IMR-90 (cell line): ENCODE results near the gene PALS1. TPM values are rescaled to one million over a fixed set of nuclear protein-coding genes. Genes with fewer than 3 reads are reported as not detected.

ENCODE experiments used
- ATAC-seq: fragments of 200-7000 bp; cut with Tn5 transposase; 2 replicates; pipeline ENCODE4 v1.9.1; 2020; ENCODE audit warnings: low read depth, mild to moderate bottlenecking, moderate library complexity
- BruUV-seq: library from RNA; stranded (reverse); fragments of 400-500 nt; replicated peaks from 2 replicates; lab custom pipeline; 2021; lab: Mats Ljungman, UMichigan
- CTCF ChIA-PET: fragments of 300-600 bp; formaldehyde crosslinking; extraction: SDS; loops from one replicate; lab custom pipeline; 2021; ENCODE audit warnings: antibody characterized with exemption; lab: Yijun Ruan, JAX
- POLR2A ChIA-PET: fragments of 300-600 bp; sonication (Branson Sonifier 250); formaldehyde crosslinking; loops from one replicate; lab custom pipeline; 2022; ENCODE audit warnings: antibody characterized with exemption; ENCODE audit not compliant: unreplicated experiment; lab: Charles Lee
- DNase-seq: peaks from one replicate; pipeline ENCODE4 v3.0.0; 2013
- H2AFZ ChIP-seq: replicated peaks from 2 replicates; pipeline ENCODE3; 2013; ENCODE audit warnings: low read length, mild to moderate bottlenecking; ENCODE audit not compliant: poor library complexity
- H2AK5ac ChIP-seq: 2 replicates; pipeline ENCODE4 v1.6.1; 2013; ENCODE audit warnings: low read depth, low read length, inconsistent platforms
- H2AK9ac ChIP-seq: replicated peaks from 2 replicates; pipeline ENCODE3; 2013; ENCODE audit warnings: mild to moderate bottlenecking, low read depth, low read length, moderate library complexity; ENCODE audit not compliant: poor library complexity
- H2BK120ac ChIP-seq: 2 replicates; pipeline ENCODE4 v1.6.1; 2013; ENCODE audit warnings: low read depth, low read length, inconsistent platforms
- H2BK15ac ChIP-seq: 3 replicates; pipeline ENCODE4 v1.6.1; 2013; ENCODE audit warnings: low read depth, low read length, inconsistent platforms
- H2BK20ac ChIP-seq: 2 replicates; pipeline ENCODE4 v1.6.1; 2013; ENCODE audit warnings: low read depth, mild to moderate bottlenecking, inconsistent platforms, low read length, moderate library complexity
- H2BK5ac ChIP-seq: 2 replicates; pipeline ENCODE4 v1.6.1; 2013; ENCODE audit warnings: mild to moderate bottlenecking, low read depth, low read length, inconsistent platforms; ENCODE audit not compliant: poor library complexity, severe bottlenecking
- H3K14ac ChIP-seq: replicated peaks from 2 replicates; pipeline ENCODE4 v1.6.1; 2013; ENCODE audit warnings: low read depth, low read length, inconsistent platforms
- H3K18ac ChIP-seq: 2 replicates; pipeline ENCODE4 v1.6.1; 2013; ENCODE audit warnings: low read depth, low read length, control low read depth
- H3K23ac ChIP-seq: 2 replicates; pipeline ENCODE4 v1.6.1; 2013; ENCODE audit warnings: low read depth, low read length, inconsistent platforms
- H3K27ac ChIP-seq: 2 replicates; pipeline ENCODE4 v1.5.1; 2013; ENCODE audit warnings: mild to moderate bottlenecking, control low read depth, low read length; ENCODE audit not compliant: insufficient read depth
- H3K27me3 ChIP-seq: 2 replicates; pipeline ENCODE4 v1.6.1; 2013; ENCODE audit warnings: low read length; ENCODE audit not compliant: control insufficient read depth, insufficient read depth
- H3K36me3 ChIP-seq: 2 replicates; pipeline ENCODE4 v1.6.1; 2013; ENCODE audit warnings: low read length, mixed read lengths; ENCODE audit not compliant: control insufficient read depth, insufficient read depth
- H3K4ac ChIP-seq: 2 replicates; pipeline ENCODE4 v1.6.1; 2013; ENCODE audit warnings: low read depth, low read length, inconsistent platforms
- H3K4me1 ChIP-seq: 2 replicates; pipeline ENCODE4 v1.6.1; 2013; ENCODE audit warnings: low read length, mixed read lengths; ENCODE audit not compliant: control insufficient read depth, insufficient read depth
- H3K4me2 ChIP-seq: 2 replicates; pipeline ENCODE4 v1.6.1; 2013; ENCODE audit warnings: low read depth, mild to moderate bottlenecking, control low read depth, low read length, moderate library complexity
- H3K4me3 ChIP-seq: 2 replicates; pipeline ENCODE4 v1.5.1; 2013; ENCODE audit warnings: low read depth, mild to moderate bottlenecking, control low read depth, low read length, moderate library complexity; ENCODE audit not compliant: insufficient read depth
- H3K56ac ChIP-seq: 2 replicates; pipeline ENCODE4 v1.6.1; 2013; ENCODE audit warnings: low read length, inconsistent platforms; ENCODE audit not compliant: insufficient read depth; ENCODE audit errors: extremely low read depth
- H3K79me1 ChIP-seq, 2 experiments: 2 replicates each; pipeline ENCODE4 v1.6.1; 2013; ENCODE audit warnings: low read length in 2 of 2, inconsistent platforms in 1 of 2, low read depth in 1 of 2
- H3K9ac ChIP-seq: 2 replicates; pipeline ENCODE4 v1.6.1; 2013; ENCODE audit warnings: low read depth, low read length, control low read depth
- H3K9me1 ChIP-seq: 2 replicates; pipeline ENCODE4 v1.6.1; 2013; ENCODE audit warnings: low read length, inconsistent platforms; ENCODE audit not compliant: insufficient read depth
- H3K9me3 ChIP-seq: 2 replicates; pipeline ENCODE4 v1.6.1; 2013; ENCODE audit warnings: low read length; ENCODE audit not compliant: control insufficient read depth, insufficient read depth
- H4K20me1 ChIP-seq: 2 replicates; pipeline ENCODE4 v1.6.1; 2013; ENCODE audit warnings: low read length, inconsistent platforms; ENCODE audit not compliant: insufficient read depth
- H4K5ac ChIP-seq: 2 replicates; pipeline ENCODE4 v1.6.1; 2013; ENCODE audit warnings: mild to moderate bottlenecking, low read depth, low read length, control low read depth
- H4K8ac ChIP-seq, 2 experiments: 2 replicates each; pipeline ENCODE4 v1.6.1; 2013; ENCODE audit warnings: low read depth in 2 of 2, low read length in 2 of 2, control low read depth in 1 of 2, inconsistent platforms in 1 of 2
- H4K91ac ChIP-seq: 2 replicates; pipeline ENCODE4 v1.6.1; 2013; ENCODE audit warnings: low read depth, low read length, inconsistent platforms; ENCODE audit not compliant: insufficient read depth
- BHLHE40 ChIP-seq: fragments of 150-350 bp; IDR thresholded peaks from 2 replicates; pipeline ENCODE4 v1.6.1; 2016; ENCODE audit warnings: mild to moderate bottlenecking, low read depth, low read length
- CHD1 ChIP-seq: IDR thresholded peaks from 2 replicates; pipeline ENCODE4 v1.6.1; 2012; ENCODE audit warnings: low read depth, low read length, improper control_type of control experiment
- CTCF ChIP-seq: conservative IDR thresholded peaks from 2 replicates; pipeline ENCODE4 v1.5.1; 2012; ENCODE audit warnings: mild to moderate bottlenecking, low read depth, low read length, improper control_type of control experiment
- MAFK ChIP-seq: IDR thresholded peaks from 2 replicates; pipeline ENCODE4 v1.6.1; 2012; ENCODE audit warnings: low read depth, low read length, improper control_type of control experiment
- MAZ ChIP-seq: IDR thresholded peaks from 2 replicates; pipeline ENCODE4 v1.6.1; 2012; ENCODE audit warnings: low read depth, mild to moderate bottlenecking, low read length, improper control_type of control experiment, moderate library complexity, borderline replicate concordance
- POLR2A ChIP-seq: IDR thresholded peaks from 2 replicates; pipeline ENCODE4 v1.6.1; 2012; ENCODE audit warnings: mild to moderate bottlenecking, low read depth, low read length
- RCOR1 ChIP-seq: IDR thresholded peaks from 2 replicates; pipeline ENCODE4 v1.6.1; 2012; ENCODE audit warnings: mild to moderate bottlenecking, low read length, improper control_type of control experiment; ENCODE audit not compliant: insufficient replicate concordance
- SMC3 ChIP-seq: fragments of 150-350 bp; IDR thresholded peaks from 2 replicates; pipeline ENCODE4 v1.6.1; 2016; ENCODE audit warnings: low read depth, mild to moderate bottlenecking, antibody characterized with exemption, low read length, moderate library complexity
- WGBS, 2 experiments: methylation state at CpG; one replicate each; pipeline versions ENCODE4 v1.1.5 to v1.1.7; 2013; ENCODE audit warnings: missing lambda C conversion rate in 2 of 2; ENCODE audit not compliant: insufficient read length in 1 of 2; ENCODE audit errors: extremely low coverage in 2 of 2; 5-methylcytosine and 5-hydroxymethylcytosine counted together
- dilution Hi-C: fragments of 300-500 bp; cut with HindIII; formaldehyde crosslinking; loops from one replicate; pipeline ENCODE4 v1.14.3; 2018; ENCODE audit warnings: low sequenced_read_pairs; ENCODE audit not compliant: unreplicated experiment
- in situ Hi-C: fragments of 300-500 bp; cut with MboI; formaldehyde crosslinking; loops from 3 replicates; pipeline ENCODE4 v1.14.3; 2019; ENCODE audit warnings: low sequenced_read_pairs, inconsistent platforms, mixed read lengths
- intact Hi-C: fragments of 100-400 bp; cut with micrococcal nuclease; formaldehyde crosslinking; loops from 2 replicates; pipeline ENCODE4 v1.10.0; 2022
- polyA plus RNA-seq, 3 experiments: library from polyadenylated mRNA; depleted of rRNA; stranded (reverse); fragments of >200 nt; gene quantifications; 2 replicates each; pipeline ENCODE4 v1.2.3, GENCODE V29; 2012; ENCODE audit warnings: low replicate concordance in 1 of 3
- total RNA-seq: library from RNA; depleted of rRNA; stranded (reverse); fragments of >200 nt; gene quantifications from 2 replicates; pipeline ENCODE4 v1.2.3, GENCODE V29; 2012
- TF ChIP-seq, protein P1 (sequence below): fragments of 150-350 bp; IDR thresholded peaks from 2 replicates; pipeline ENCODE4 v1.6.1; 2017; ENCODE audit warnings: mild to moderate bottlenecking, antibody characterized with exemption, low read length, low read depth

PALS1 gene
- total and polyA plus RNA-seq, 2 of the 4 experiments (the other 2 are of a cell fraction) = 17.7 to 40.1 TPM

GRCh38 chr14:67221982-67222328, 19.3 kb upstream of the PALS1 start:
- H2BK20ac ChIP-seq = peak overlapping the region; percentile 90
- TF ChIP-seq RCOR1 (no peak), POLR2A (no peak), CHD1 (no peak), MAFK (no peak), MAZ (no peak), SMC3 (no peak), CTCF (no peak), BHLHE40 (no peak)
- TF ChIP-seq, protein P1, sequence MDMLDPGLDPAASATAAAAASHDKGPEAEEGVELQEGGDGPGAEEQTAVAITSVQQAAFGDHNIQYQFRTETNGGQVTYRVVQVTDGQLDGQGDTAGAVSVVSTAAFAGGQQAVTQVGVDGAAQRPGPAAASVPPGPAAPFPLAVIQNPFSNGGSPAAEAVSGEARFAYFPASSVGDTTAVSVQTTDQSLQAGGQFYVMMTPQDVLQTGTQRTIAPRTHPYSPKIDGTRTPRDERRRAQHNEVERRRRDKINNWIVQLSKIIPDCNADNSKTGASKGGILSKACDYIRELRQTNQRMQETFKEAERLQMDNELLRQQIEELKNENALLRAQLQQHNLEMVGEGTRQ = no peak
- peak overlapping the region; percentile 29; the same call in 1 of the 2 replicates for H3K56ac ChIP-seq
- no CpG with 5 or more reads among the region's 4 CpGs for WGBS, 2 experiments
- DNase-seq = no peak
- H3K4ac ChIP-seq = peak overlapping the region; percentile 82
- peak overlapping the region; percentile 92 for H2BK120ac ChIP-seq
- H3K18ac ChIP-seq = peak overlapping the region; percentile 87; the same call in 1 of the 2 replicates
- H3K27ac ChIP-seq = peak overlapping the region; percentile 45; the same call in 1 of the 2 replicates
- no peaks in the 10 kb centered on the region for H3K79me1 ChIP-seq
- no peaks in the 10 kb centered on the region for H3K36me3 ChIP-seq
- peak overlapping the region; percentile 14 to 68; a peak in 2 of 4 replicates for H4K8ac ChIP-seq
- no TSS peak for BruUV-seq
- H3K27me3 ChIP-seq = no peaks in the 10 kb centered on the region
- intact Hi-C loops = no loop called here
- ChIA-PET POLR2A (no interaction called here), CTCF (interaction anchor here (1.0 kb wide), 2 partner anchors 10 to 11 kb away, joined by 3 read pairs; no protein-coding TSS in a partner anchor)
- H3K9ac ChIP-seq = no peak overlapping the region
- H3K14ac ChIP-seq = peak overlapping the region; percentile 78
- no peaks in the 10 kb centered on the region for H4K20me1 ChIP-seq
- H4K91ac ChIP-seq = peak overlapping the region; percentile 40
- peak overlapping the region; percentile 74 for H2BK5ac ChIP-seq
- H2AK9ac ChIP-seq = no peak overlapping the region
- in situ Hi-C loops = no loop called here
- H3K9me3 ChIP-seq = no peaks in the 10 kb centered on the region
- peak overlapping the region; percentile 59; the same call in 1 of the 2 replicates for H4K5ac ChIP-seq
- H3K4me3 ChIP-seq = no peak overlapping the region
- H3K4me1 ChIP-seq = peaks cover 5% of the 10 kb centered on the region; the same call in 1 of the 2 replicates
- peaks cover 2% of the 10 kb centered on the region for H3K9me1 ChIP-seq
- dilution Hi-C loops = no loop called here
- peak overlapping the region; percentile 41; the same call in 2 of the 3 replicates for H2BK15ac ChIP-seq
- H3K4me2 ChIP-seq = peak overlapping the region; percentile 82; the same call in 1 of the 2 replicates
- no peak; the same call in 1 of the 2 replicates for ATAC-seq
- H2AK5ac ChIP-seq = peak overlapping the region; percentile 94
- H3K23ac ChIP-seq = 0 out of 2 replicates have a peak overlapping the region, but pooled peaks have one; percentile 58
- H2AFZ ChIP-seq = no peak overlapping the region
